ENCODE data around the gene CDH4.
"Not testable (repeated sequence)": the region's sequence is repeated elsewhere in the genome, so short reads cannot be mapped to it uniquely, and the experiment has no call there.

CDH4 gene

DNA sequence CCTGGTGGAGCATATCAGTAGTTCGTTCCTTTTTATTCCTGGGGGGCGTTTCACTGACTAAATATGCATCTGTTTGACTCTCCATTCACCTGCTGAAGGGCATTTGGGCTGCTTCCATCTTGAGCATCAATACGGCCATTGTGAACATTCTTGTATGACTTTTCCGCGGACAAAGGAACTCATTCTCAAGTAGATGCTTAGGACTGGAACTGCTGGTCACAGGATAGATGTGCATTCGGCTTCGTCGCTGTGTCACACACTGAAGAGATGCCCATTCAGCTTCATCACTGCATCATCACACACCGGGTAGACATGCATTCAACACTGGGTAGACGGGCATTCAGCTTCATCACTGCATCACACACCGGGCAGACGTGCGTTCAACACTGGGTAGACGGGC lies 718.3 kb downstream of the CDH4 start:
- DNase-seq (ENCODE audit: insufficient read length, low spot score) (no peak), FAIRE-seq (no peak)
- no peak for TF ChIP-seq POLR2A (IDR thresholded peaks at IDR 0.05; ENCODE audit: low read depth, low read length)

DNA sequence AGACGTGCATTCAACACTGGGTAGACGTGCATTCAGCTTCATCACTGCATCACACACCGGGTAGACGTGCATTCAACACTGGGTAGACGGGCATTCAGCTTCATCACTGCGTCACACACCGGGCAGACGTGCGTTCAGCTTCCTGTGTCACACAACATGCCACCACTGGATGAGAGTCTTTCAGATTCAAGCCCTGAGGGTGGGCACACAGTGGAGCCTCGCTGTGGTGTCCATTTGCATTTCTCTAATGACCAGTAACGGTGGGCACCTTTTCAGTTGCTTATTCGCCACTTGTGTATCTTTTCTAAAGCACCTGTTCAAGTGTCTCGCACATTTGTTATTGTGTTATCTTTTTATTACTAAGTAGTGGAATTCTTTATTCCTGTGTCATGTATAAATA lies 719.5 kb downstream of the CDH4 start:
- not testable (repeated sequence) for FAIRE-seq; DNase-seq (ENCODE audit: insufficient read length, low spot score)

DNA sequence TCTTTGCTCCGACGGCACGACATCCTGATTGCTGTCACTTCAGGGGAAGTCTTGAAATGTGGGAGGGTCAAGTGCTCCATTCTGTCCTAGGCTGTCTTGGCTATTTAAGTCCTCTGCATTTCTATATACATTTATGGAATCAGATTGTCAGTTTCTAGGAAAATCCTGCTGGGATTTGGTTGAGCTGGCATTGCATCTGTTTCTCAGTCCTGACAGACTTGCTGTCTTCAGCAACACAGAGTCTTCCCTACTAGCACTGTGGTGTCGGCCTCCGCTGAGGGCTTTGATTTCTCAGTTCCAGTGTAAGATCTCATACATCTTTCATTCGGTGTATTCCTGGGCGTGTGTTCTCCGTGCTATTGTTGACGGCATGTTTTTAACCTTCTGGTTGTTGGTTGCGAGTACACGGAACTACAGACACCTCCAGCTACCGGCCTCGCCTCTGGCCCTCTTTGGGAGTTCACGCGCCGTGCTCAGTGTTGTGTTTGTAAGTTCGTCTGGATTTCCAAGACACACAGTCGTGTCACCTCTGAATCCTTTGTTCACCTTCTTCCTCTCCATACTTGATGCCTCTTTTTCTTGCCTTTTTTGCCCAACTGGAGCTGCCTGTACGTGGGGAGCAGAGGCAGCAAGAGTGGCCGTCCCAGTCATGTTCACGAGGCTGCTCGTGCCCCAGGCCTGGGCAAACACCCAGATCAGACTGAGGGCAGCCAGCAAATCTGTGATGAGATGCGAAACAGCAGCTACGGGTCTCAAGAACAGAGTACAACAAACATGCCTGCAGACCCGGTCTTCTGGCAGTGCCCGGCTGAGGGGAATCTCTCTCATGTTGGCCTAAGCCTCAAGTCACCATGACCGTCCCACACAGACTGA lies 720.8 kb downstream of the CDH4 start:
- FAIRE-seq (no peak), DNase-seq (ENCODE audit: insufficient read length, low spot score) (no peak)
- no peak for TF ChIP-seq POLR2A (IDR thresholded peaks at IDR 0.05; ENCODE audit: low read depth, low read length)

DNA sequence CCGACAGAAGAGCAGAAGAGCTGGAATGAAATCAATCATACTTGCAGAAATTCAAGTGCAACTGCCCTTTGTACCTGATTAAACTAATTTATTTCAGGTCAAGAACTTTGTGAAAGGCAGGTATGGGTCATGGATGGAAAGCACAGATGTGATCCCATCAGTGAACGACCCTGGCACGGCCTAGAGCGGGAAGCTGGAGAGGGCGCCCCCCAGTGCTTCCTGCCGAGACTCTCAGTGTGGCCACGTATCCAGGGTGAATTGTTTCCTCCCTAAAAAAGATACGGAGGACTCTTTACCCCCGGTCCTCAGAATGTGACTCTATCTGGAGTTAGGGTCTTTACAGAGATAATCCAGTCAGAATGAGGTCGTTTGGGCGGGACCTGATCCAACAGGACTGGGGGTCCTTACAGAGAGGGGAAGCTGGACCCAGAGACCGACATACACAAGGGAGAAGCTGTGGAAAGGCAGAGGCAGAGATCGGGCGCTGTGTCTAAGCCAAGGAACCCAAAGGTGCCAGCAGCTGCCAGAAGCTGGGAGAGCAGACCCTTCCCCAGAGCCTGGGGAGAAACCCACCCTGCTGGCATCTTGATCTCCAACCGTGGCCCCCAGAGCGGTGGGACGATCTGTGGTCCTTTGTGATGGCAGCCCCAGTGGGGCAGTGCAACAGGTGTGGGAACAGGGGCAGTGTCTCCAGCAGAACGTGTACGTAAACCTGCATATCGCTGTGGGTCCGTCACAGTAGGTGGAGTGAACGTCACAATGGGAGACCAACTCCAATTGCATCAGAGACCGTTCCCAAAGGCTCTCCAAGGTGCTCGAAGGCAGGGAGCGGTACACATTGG lies 721.7 kb downstream of the CDH4 start:
- FAIRE-seq = no peak

DNA sequence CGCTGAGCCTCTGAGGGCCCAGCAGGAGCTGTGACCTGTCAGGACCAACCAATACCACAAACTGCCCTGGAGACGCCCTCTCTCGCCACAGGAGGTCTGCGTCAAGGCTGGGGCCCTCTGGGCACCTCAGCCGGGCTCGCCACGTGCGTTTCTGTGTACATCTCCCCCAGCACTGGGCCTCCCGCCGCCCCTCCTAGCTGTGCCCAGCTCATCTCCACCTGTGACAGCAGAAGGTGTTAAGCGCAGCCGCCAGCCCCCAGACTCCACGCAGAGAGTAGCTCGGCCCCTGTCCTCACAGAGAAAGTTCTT lies 722.2 kb downstream of the CDH4 start:
- FAIRE-seq (no peak), DNase-seq (ENCODE audit: insufficient read length, low spot score) (no peak)

More for the DNA sequence above, 721.7 kb downstream of the CDH4 start:
- no peak for DNase-seq (ENCODE audit: insufficient read length, low spot score)
- TF ChIP-seq POLR2A (IDR thresholded peaks at IDR 0.05; ENCODE audit: low read depth, low read length) = no peak

DNA sequence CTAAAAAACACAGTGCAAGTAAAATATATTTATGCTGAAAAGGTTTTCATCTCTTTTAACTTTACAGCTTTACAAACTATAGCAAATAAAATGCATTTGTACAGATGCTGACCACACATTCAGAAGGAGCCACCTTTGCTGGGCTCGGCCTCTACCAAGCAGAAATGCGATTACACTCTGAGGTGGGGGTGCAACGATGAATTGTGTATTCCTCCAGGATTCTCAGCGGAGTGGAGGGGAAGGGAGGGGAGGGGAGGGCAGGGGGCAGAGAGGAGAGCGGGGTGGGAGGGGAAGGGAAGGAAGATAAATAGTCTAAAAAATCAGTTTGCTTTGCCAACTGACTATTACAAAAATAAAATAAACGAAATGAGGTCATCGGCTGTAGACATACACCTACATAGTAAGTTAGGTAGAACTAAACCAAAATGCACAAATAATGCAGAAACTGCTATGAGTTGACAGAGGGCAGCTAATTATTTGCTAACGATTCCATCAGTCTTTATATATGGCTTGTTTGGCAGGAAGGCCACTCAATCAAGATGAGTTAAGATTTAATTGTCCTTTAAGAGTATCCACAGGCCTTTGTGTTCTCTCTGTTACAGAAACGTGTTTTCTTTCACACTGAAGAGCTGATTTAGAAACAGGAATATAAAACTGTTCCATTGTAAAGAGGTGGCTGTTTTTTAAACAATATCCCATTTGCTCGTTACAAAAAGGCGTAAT lies 723.5 kb downstream of the CDH4 start:
- no peak for DNase-seq (ENCODE audit: insufficient read length, low spot score)
- TF ChIP-seq POLR2A (IDR thresholded peaks at IDR 0.05; ENCODE audit: low read depth, low read length) = no peak
- FAIRE-seq = no peak

More for the DNA sequence above, 722.2 kb downstream of the CDH4 start:
- no peak for TF ChIP-seq POLR2A (IDR thresholded peaks at IDR 0.05; ENCODE audit: low read depth, low read length)

DNA sequence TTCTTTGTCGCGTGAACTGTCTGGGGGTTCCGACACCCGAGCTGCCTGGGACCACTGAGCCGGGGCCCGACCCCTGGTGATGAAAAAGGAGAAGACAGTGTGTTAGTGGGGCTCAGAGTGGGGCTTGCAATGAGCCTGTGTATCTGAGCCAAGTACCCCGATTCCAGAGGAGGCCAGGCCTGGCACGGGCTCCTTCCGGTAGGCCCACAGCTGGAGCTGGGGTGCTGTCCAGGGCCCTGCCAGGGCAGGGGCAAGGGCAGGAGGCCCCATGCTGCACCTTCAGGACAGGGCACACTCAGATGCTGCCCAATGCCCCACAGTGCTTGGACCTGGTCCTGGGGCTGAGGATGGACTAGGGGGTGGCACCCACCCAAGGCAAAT lies 724.2 kb downstream of the CDH4 start:
- TF ChIP-seq POLR2A (IDR thresholded peaks at IDR 0.05; ENCODE audit: low read depth, low read length) = no peak
- DNase-seq (ENCODE audit: insufficient read length, low spot score) = no peak
- FAIRE-seq = no peak

DNA sequence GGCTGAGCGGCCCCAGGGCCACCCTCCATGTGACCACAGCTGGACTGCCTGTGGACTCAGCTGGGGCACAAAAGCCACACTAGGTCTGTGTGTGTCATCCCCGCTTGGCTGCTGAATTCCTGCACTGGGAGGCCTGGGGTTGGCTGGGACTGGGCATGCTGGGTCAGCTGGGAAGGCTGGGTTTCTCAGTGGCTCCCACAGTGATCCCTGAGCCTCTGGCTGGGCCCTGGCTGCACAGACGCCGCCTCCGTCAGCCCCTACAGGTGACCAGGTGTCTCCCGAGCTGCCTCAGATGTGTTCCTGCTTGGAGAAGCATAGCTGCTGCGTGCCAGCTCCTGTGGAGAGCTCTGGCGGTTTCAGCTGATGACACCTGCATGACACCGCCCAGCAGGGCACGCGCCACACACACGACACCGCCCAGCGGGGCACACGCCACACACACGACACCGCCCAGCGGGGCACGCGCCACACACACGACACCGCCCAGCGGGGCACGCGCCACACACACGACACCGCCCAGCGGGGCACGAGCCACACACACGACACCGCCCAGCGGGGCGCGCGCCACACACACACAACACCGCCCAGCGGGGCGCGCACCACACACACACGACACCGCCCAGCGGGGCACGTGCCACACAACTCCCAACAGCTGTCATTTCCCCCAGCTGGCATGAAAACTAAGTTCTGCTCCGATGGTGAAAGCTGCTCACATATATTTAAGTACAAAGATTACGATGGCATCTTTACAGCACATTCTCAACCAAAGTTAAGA lies 724.8 kb downstream of the CDH4 start:
- DNase-seq (ENCODE audit: insufficient read length, low spot score) (no peak), FAIRE-seq (no peak)
- no peak for TF ChIP-seq POLR2A (IDR thresholded peaks at IDR 0.05; ENCODE audit: low read depth, low read length)

DNA sequence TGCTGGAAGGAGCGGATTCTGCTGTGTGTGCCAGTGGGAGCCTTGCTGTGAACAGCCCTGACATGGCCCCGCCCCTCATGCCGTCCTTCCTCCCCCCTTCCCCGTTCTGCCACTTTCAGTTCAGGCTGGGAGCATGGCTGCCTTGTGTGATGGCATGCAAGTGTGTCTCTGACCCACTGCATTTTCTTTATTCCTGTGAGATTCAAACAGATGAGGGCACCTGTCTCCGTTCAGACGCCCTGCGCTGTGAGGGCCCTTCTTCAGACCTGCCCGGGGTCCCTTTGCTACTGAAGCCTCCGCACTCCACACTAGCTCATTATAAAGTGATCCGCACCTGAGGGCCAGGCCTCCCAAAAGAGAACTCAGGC lies 725.3 kb downstream of the CDH4 start:
- no peak for TF ChIP-seq POLR2A (IDR thresholded peaks at IDR 0.05; ENCODE audit: low read depth, low read length)
- FAIRE-seq (no peak), DNase-seq (ENCODE audit: insufficient read length, low spot score) (no peak)

DNA sequence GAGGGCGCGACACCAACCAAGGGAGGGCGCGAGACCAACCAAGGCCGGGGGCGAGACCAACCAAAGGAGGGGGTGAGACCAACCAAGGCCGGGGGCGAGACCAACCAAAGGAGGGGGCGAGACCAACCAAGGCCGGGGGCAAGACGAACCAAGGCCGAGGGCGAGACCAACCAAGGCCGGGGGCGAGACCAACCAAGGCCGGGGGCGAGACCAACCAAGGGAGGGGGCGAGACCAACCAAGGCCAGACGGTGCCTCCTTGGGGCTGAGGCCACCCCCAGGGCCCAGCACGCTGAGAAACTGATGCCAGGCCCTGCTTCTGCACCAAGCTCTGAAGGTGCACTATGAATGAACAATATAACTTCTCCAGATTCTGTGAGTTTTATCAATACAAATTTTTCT lies 726.4 kb downstream of the CDH4 start:
- TF ChIP-seq POLR2A (IDR thresholded peaks at IDR 0.05; ENCODE audit: low read depth, low read length) = no peak
- DNase-seq (ENCODE audit: insufficient read length, low spot score) (no peak), FAIRE-seq (no peak)

DNA sequence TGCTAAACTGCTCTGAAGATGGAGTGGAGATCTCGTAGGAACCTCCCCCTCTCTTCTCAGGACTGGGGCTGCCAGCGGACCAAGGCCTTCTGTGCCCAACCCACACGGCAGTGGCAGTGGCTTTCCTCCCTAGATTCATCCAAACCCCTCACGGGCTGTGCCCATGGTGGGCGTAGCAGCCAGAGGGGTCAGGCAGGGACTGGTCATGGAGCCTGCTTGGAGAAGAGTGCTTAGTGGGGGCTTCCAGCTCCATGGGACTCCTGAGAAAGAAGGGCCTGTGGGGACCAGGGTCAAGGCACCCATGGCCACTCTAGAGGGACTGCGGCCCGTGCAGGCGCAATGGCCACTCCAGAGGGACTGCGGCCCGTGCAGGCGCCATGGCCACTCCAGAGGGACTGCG lies 727.0 kb downstream of the CDH4 start:
- DNase-seq (ENCODE audit: insufficient read length, low spot score) = no peak
- no peak for FAIRE-seq
- no peak for TF ChIP-seq POLR2A (IDR thresholded peaks at IDR 0.05; ENCODE audit: low read depth, low read length)

DNA sequence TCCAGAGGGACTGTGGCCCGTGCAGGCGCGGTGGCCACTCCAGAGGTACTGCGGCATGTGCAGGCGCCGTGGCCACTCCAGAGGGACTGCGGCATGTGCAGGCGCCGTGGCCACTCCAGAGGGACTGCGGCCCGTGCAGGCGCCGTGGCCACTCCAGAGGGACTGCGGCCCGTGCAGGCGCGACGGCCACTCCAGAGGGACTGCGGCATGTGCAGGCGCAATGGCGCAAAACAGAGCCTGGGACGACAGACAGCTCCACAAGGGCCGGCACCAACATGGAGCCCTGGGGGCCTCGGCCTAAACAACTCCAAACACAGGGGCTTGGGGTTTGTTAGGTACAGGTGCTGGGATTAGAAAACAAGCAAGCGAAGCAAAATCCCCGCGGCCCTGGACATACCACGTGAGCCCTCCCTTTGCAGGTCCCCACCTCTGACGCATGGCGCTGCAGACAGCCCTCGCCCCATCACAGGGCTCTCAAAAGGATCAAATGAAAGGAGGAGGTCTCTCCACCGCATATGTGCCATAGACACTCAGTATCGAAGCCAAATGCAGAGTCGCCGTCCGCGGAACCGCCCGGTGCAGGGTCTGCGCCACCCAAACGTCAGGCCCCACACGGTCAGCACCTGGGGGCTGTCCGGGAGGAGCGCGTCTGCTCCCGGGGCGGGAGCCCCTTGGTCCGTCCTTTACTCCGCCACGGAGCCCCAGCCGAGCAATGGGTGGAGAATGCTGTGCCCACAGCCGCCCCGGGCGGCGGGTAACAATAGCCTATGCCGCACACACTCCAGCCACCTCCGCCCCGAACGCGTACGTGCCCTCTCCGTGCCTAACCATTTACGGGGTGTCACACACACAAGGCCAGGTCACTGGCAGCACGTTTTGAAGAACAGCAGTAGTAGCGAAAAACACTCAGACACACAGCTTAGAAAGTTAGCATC lies 727.9 kb downstream of the CDH4 start:
- FAIRE-seq = no peak

More for the DNA sequence above, 727.9 kb downstream of the CDH4 start:
- no peak for TF ChIP-seq POLR2A (IDR thresholded peaks at IDR 0.05; ENCODE audit: low read depth, low read length)
- DNase-seq (ENCODE audit: insufficient read length, low spot score) = no peak

Data from H54 (cell line).